Activated CD4-positive, alpha-beta T cell treated with anti-CD3 and anti-CD28 coated beads for 24 hours (primary cell): ENCODE data around the gene B3GNT2.
"Not testable (repeated sequence)": the region's sequence is repeated elsewhere in the genome, so short reads cannot be mapped to it uniquely, and the experiment has no call there.

Experiments
- DNase-seq, 2 donors: peaks; one replicate each; pipeline ENCODE4 v3.0.0-alpha.2; 2020; ENCODE audit warnings: low read depth in 2 of 2

B3GNT2 gene

GRCh38 chr2:62195421-62196277 is at the start of gene B3GNT2:
Gene B3GNT2 (plus strand): TSS chr2:62196115. CDS start chr2:62222221, 26,106 bp downstream.
- peak; percentile 77 to 83 for DNase-seq

GRCh38 chr2:62146790-62147189 is 49.1 kb upstream of the B3GNT2 start:
- not testable (repeated sequence) for DNase-seq

- no peak for DNase-seq
These were observed 48.2 kb upstream of the B3GNT2 start for GRCh38 chr2:62147610-62148301.

- no peak for DNase-seq
These were observed 46.2 kb upstream of the B3GNT2 start for GRCh38 chr2:62149708-62150107.

GRCh38 chr2:62150597-62151305 is 45.2 kb upstream of the B3GNT2 start:
- DNase-seq, result no peak

GRCh38 chr2:62151306-62151638 is 44.6 kb upstream of the B3GNT2 start:
- DNase-seq, result no peak

- no peak for DNase-seq
These were observed 43.9 kb upstream of the B3GNT2 start for GRCh38 chr2:62152000-62152399.

GRCh38 chr2:62156861-62157496 is 38.9 kb upstream of the B3GNT2 start:
- DNase-seq, result no peak

- DNase-seq, result no peak
These were observed 37.3 kb upstream of the B3GNT2 start for GRCh38 chr2:62158444-62159121.

- not testable (repeated sequence) for DNase-seq
These were observed 35.2 kb upstream of the B3GNT2 start for GRCh38 chr2:62160691-62161090.

- DNase-seq, result no peak
These were observed 32.6 kb upstream of the B3GNT2 start for GRCh38 chr2:62163106-62163831.

GRCh38 chr2:62163834-62164233 is 32.1 kb upstream of the B3GNT2 start:
- DNase-seq, result no peak

GRCh38 chr2:62175728-62176127 is 20.2 kb upstream of the B3GNT2 start:
- no peak for DNase-seq

- no peak for DNase-seq
These were observed 19.1 kb upstream of the B3GNT2 start for GRCh38 chr2:62176801-62177200.

- no peak for DNase-seq
These were observed 18.4 kb upstream of the B3GNT2 start for GRCh38 chr2:62177392-62178049.

GRCh38 chr2:62178741-62179271 is 17.1 kb upstream of the B3GNT2 start:
- no peak for DNase-seq

GRCh38 chr2:62180975-62181374 is 14.9 kb upstream of the B3GNT2 start:
- no peak for DNase-seq

GRCh38 chr2:62181843-62182242 is 14.1 kb upstream of the B3GNT2 start:
- DNase-seq, result no peak

GRCh38 chr2:62184512-62185230 is 11.2 kb upstream of the B3GNT2 start:
- DNase-seq, result no peak
